SU-DHL-6 (cell line): Measurements from ENCODE around the gene MICALL1.
"Not testable (repeated sequence)": the region's sequence is repeated elsewhere in the genome, so short reads cannot be mapped to it uniquely, and the experiment has no call there.

Experiments
- H2AFZ ChIP-seq: fragments of 200-600 bp; sonication (generic); 2 replicates; pipeline ENCODE4 v1.6.1; 2014; ENCODE audit warnings: low read depth, mild to moderate bottlenecking, moderate library complexity, mixed read lengths, antibody characterized with exemption, low read length; ENCODE audit not compliant: severe bottlenecking
- H3F3A ChIP-seq: fragments of 200-600 bp; shearing (Covaris generic); 2 replicates; pipeline ENCODE4 v1.6.0; 2016; ENCODE audit warnings: antibody characterized with exemption, mild to moderate bottlenecking; ENCODE audit not compliant: insufficient read depth
- H3K27ac ChIP-seq: fragments of 200-600 bp; sonication (generic); 2 replicates; pipeline ENCODE4 v1.5.1; 2016; ENCODE audit warnings: low read depth, mild to moderate bottlenecking, low read length, moderate library complexity, mixed read lengths
- H3K27me3 ChIP-seq: fragments of 200-600 bp; sonication (generic), shearing (Covaris generic); 2 replicates; pipeline ENCODE4 v1.6.0; 2014; ENCODE audit warnings: mild to moderate bottlenecking, low read length
- H3K36me3 ChIP-seq: fragments of 200-600 bp; sonication (generic); 2 replicates; pipeline ENCODE4 v1.6.1; 2014; ENCODE audit warnings: mild to moderate bottlenecking, low read length, mixed read lengths
- H3K4me2 ChIP-seq: fragments of 300-600, 200-600 bp; shearing (Covaris generic), sonication (generic); 2 replicates; pipeline ENCODE4 v1.6.0; 2014; ENCODE audit warnings: low read length, low read depth, mild to moderate bottlenecking; ENCODE audit not compliant: poor library complexity, severe bottlenecking
- H3K4me3 ChIP-seq: fragments of 200-600 bp; sonication (generic); 2 replicates; pipeline ENCODE4 v1.5.1; 2014; ENCODE audit warnings: antibody characterized with exemption, low read length, mild to moderate bottlenecking, mixed read lengths; ENCODE audit not compliant: insufficient read depth, poor library complexity, severe bottlenecking
- H3K79me2 ChIP-seq: fragments of 200-600 bp; sonication (generic); 2 replicates; pipeline ENCODE4 v1.6.1; 2014; ENCODE audit warnings: mild to moderate bottlenecking, low read length, moderate library complexity; ENCODE audit not compliant: insufficient read depth
- H3K9ac ChIP-seq: fragments of 200-600 bp; sonication (generic); 2 replicates; pipeline ENCODE4 v1.7.0; 2014; ENCODE audit warnings: mild to moderate bottlenecking, low read length
- H3K9me2 ChIP-seq: fragments of 200-600 bp; sonication (generic); replicated peaks from 2 replicates; pipeline ENCODE4 v1.6.1; 2014; ENCODE audit warnings: low read length; ENCODE audit not compliant: insufficient read depth
- H3K9me3 ChIP-seq: fragments of 200-600 bp; sonication (generic); 2 replicates; pipeline ENCODE4 v1.6.1; 2014; ENCODE audit warnings: low read length, mixed read lengths; ENCODE audit not compliant: insufficient read depth
- H4K20me1 ChIP-seq: fragments of 200-600 bp; sonication (generic); 2 replicates; pipeline ENCODE4 v1.6.1; 2014; ENCODE audit warnings: low read depth, mild to moderate bottlenecking, antibody characterized with exemption, low read length, moderate library complexity, mixed read lengths
- EZH2phosphoT487 ChIP-seq: fragments of 200-600 bp; sonication (generic), shearing (Covaris generic); conservative IDR thresholded peaks from 2 replicates; pipeline ENCODE4 v1.6.1; 2018; ENCODE audit warnings: mild to moderate bottlenecking, antibody characterized with exemption, low read length, moderate library complexity, mixed read lengths
- TF ChIP-seq, protein P1 (sequence below): fragments of 200-600 bp; sonication (generic); IDR thresholded peaks from one replicate; pipeline ENCODE4 v1.5.1; 2017; ENCODE audit warnings: antibody characterized with exemption, mild to moderate bottlenecking, low read length, moderate library complexity; ENCODE audit not compliant: insufficient read depth, poor library complexity, severe bottlenecking

The MICALL1 gene

DNA sequence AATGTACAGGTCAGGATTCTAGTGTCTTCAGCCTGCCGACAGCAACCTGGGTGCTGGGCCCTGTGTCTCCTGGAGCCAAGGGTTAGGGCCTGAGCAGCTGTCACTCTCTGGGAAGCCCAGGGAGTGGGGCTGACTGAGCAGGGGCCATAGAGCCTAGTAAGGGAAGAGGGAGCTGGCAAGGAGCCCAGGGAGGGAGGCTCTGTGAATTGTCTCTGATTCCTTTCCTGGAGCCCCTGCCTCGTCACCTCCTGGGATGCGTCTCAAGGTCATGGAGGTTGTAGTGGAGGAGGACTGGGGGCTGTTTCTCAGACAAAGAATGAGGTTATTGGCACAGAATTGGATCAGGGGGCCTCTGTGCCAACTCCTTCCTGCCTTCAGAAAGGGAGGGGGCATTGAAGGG is 66.4 kb downstream of the MICALL1 start:
- TF ChIP-seq, protein P1, sequence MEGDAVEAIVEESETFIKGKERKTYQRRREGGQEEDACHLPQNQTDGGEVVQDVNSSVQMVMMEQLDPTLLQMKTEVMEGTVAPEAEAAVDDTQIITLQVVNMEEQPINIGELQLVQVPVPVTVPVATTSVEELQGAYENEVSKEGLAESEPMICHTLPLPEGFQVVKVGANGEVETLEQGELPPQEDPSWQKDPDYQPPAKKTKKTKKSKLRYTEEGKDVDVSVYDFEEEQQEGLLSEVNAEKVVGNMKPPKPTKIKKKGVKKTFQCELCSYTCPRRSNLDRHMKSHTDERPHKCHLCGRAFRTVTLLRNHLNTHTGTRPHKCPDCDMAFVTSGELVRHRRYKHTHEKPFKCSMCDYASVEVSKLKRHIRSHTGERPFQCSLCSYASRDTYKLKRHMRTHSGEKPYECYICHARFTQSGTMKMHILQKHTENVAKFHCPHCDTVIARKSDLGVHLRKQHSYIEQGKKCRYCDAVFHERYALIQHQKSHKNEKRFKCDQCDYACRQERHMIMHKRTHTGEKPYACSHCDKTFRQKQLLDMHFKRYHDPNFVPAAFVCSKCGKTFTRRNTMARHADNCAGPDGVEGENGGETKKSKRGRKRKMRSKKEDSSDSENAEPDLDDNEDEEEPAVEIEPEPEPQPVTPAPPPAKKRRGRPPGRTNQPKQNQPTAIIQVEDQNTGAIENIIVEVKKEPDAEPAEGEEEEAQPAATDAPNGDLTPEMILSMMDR = no peak
- TF ChIP-seq EZH2phosphoT487 = no peak
- H3K4me3 ChIP-seq = no peak overlapping the region
- H3K27ac ChIP-seq = no peak overlapping the region
- no peaks in the 10 kb centered on the region for H3K79me2 ChIP-seq
- H3K36me3 ChIP-seq = no peaks in the 10 kb centered on the region
- H3K9me2 ChIP-seq = no peaks in the 10 kb centered on the region
- H2AFZ ChIP-seq = no peak overlapping the region
- H3K27me3 ChIP-seq = no peaks in the 10 kb centered on the region
- no peak overlapping the region for H3K4me2 ChIP-seq
- no peaks in the 10 kb centered on the region for H3K9me3 ChIP-seq
- no peaks in the 10 kb centered on the region for H4K20me1 ChIP-seq
- no peaks in the 10 kb centered on the region for H3F3A ChIP-seq
- no peak overlapping the region for H3K9ac ChIP-seq

GRCh38 chr22:37973271-37974170 is 67.4 kb downstream of the MICALL1 start:
- H3F3A ChIP-seq = no peaks in the 10 kb centered on the region
- no peak overlapping the region for H2AFZ ChIP-seq
- TF ChIP-seq EZH2phosphoT487 = no peak
- TF ChIP-seq, protein P1 = no peak
- no peaks in the 10 kb centered on the region for H3K79me2 ChIP-seq
- no peak overlapping the region for H3K9ac ChIP-seq
- no peak overlapping the region for H3K4me2 ChIP-seq
- no peaks in the 10 kb centered on the region for H4K20me1 ChIP-seq
- no peaks in the 10 kb centered on the region for H3K27me3 ChIP-seq
- no peak overlapping the region for H3K27ac ChIP-seq
- no peaks in the 10 kb centered on the region for H3K36me3 ChIP-seq
- H3K9me2 ChIP-seq = no peaks in the 10 kb centered on the region
- no peak overlapping the region for H3K4me3 ChIP-seq
- no peaks in the 10 kb centered on the region for H3K9me3 ChIP-seq

GRCh38 chr22:37975153-37975552 is 69.1 kb downstream of the MICALL1 start:
- Histone ChIP-seq H3K27ac (no peak overlapping the region), H3K4me3 (no peak overlapping the region), H2AFZ (no peak overlapping the region), H3K4me2 (no peak overlapping the region), H3K9me2 (no peaks in the 10 kb centered on the region), H4K20me1 (no peaks in the 10 kb centered on the region), H3K36me3 (no peaks in the 10 kb centered on the region), H3K79me2 (no peaks in the 10 kb centered on the region), H3K9me3 (no peaks in the 10 kb centered on the region), H3K27me3 (no peaks in the 10 kb centered on the region), H3K9ac (no peak overlapping the region), H3F3A (no peaks in the 10 kb centered on the region)
- TF ChIP-seq, protein P1 = no peak
- no peak for TF ChIP-seq EZH2phosphoT487

- H3K79me2 ChIP-seq, H3K36me3 ChIP-seq, H4K20me1 ChIP-seq, H3K9ac ChIP-seq, H3K27ac ChIP-seq, H3K4me3 ChIP-seq, H3K27me3 ChIP-seq, H3K4me2 ChIP-seq, H3K9me2 ChIP-seq, H2AFZ ChIP-seq, H3F3A ChIP-seq, H3K9me3 ChIP-seq: not testable (repeated sequence)
Observed at GRCh38 chr22:37976022-37976421, 69.9 kb downstream of the MICALL1 start.
